Mesothelial cell of epicardium (in vitro differentiated cells): ENCODE measurements around the gene TNNI3K. TPM values are rescaled to one million over a fixed set of nuclear protein-coding genes. Genes with fewer than 3 reads are reported as not detected.

ENCODE experiments used
- DNase-seq, 2 experiments: peaks; one replicate each; pipeline ENCODE4 v3.0.0; 2021; ENCODE audit warnings: low spot score in 2 of 2; ENCODE audit not compliant: unreplicated experiment in 2 of 2
- H3K27ac Mint-ChIP-seq: 2 replicates; pipeline ENCODE4 v1.8.0; 2021; ENCODE audit warnings: mixed read lengths
- H3K27me3 Mint-ChIP-seq: 2 replicates; pipeline ENCODE4 v1.8.0; 2021; ENCODE audit warnings: low read depth, mixed read lengths
- H3K36me3 Mint-ChIP-seq: 2 replicates; pipeline ENCODE4 v1.8.0; 2021; ENCODE audit warnings: mixed read lengths
- H3K4me1 Mint-ChIP-seq: 2 replicates; pipeline ENCODE4 v1.8.0; 2021; ENCODE audit warnings: mixed read lengths
- H3K4me3 Mint-ChIP-seq: 2 replicates; pipeline ENCODE4 v1.8.0; 2021; ENCODE audit warnings: mild to moderate bottlenecking, moderate library complexity, mixed read lengths
- H3K9me3 Mint-ChIP-seq: 2 replicates; pipeline ENCODE4 v1.8.0; 2021; ENCODE audit warnings: mixed read lengths
- total RNA-seq: library from RNA; stranded (reverse); gene quantifications from 3 replicates; pipeline ENCODE4 v1.2.1, GENCODE V29; 2021
- TF ChIP-seq, protein P1 (sequence below): fragments of 200-600 bp; sonication (generic); IDR thresholded peaks from one replicate; pipeline ENCODE4 v1.5.0; 2021; ENCODE audit warnings: antibody characterized with exemption; ENCODE audit not compliant: unreplicated experiment

TNNI3K gene
- total RNA-seq, 1 donor from 2014 or later, result 1.5 TPM

DNA sequence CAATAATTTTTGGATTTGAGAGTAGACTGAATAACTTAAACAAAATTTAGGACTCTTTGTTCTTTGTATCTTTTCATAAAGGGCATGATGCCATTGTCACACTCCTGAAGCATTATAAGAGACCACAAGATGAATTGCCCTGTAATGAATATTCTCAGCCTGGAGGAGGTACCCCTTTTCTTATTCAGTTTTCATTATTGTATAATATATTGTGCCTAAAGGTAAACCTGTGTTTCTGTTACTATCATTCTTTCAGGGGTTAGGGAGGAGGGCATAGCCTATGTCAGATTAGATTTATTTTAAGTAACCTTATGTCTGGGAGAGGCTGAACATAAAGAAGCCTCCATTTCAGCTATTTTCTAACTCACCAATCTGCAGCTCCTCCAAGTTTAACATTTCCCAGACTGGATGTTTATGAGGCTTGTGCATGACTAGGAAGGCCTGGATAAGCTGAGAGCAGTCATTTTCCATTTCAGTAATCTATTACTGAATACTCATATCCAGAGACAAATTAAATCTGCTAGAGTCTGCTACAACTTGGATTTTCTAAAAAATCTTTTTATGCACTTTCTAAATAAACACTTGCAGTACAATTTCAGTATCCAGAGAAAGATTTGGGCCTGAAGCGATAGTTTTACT, 132.1 kb downstream of the TNNI3K start:
- H3K36me3 Mint-ChIP-seq, result no peaks in the 10 kb centered on the region
- no peak overlapping the region for H3K4me3 Mint-ChIP-seq
- DNase-seq, result no peak
- peaks cover 6% of the 10 kb centered on the region for H3K4me1 Mint-ChIP-seq
- peaks cover 7% of the 10 kb centered on the region for H3K9me3 Mint-ChIP-seq
- TF ChIP-seq, protein P1, sequence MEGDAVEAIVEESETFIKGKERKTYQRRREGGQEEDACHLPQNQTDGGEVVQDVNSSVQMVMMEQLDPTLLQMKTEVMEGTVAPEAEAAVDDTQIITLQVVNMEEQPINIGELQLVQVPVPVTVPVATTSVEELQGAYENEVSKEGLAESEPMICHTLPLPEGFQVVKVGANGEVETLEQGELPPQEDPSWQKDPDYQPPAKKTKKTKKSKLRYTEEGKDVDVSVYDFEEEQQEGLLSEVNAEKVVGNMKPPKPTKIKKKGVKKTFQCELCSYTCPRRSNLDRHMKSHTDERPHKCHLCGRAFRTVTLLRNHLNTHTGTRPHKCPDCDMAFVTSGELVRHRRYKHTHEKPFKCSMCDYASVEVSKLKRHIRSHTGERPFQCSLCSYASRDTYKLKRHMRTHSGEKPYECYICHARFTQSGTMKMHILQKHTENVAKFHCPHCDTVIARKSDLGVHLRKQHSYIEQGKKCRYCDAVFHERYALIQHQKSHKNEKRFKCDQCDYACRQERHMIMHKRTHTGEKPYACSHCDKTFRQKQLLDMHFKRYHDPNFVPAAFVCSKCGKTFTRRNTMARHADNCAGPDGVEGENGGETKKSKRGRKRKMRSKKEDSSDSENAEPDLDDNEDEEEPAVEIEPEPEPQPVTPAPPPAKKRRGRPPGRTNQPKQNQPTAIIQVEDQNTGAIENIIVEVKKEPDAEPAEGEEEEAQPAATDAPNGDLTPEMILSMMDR, result no peak
- no peaks in the 10 kb centered on the region for H3K27me3 Mint-ChIP-seq
- no peak overlapping the region for H3K27ac Mint-ChIP-seq

- no peaks in the 10 kb centered on the region for H3K27me3 Mint-ChIP-seq
- no peak overlapping the region for H3K27ac Mint-ChIP-seq
- no peaks in the 10 kb centered on the region for H3K36me3 Mint-ChIP-seq
- TF ChIP-seq, protein P1, result no peak
- no peak for DNase-seq
- H3K9me3 Mint-ChIP-seq, result peaks cover 7% of the 10 kb centered on the region
- H3K4me1 Mint-ChIP-seq, result peaks cover 6% of the 10 kb centered on the region
- no peak overlapping the region for H3K4me3 Mint-ChIP-seq
These were observed 133.1 kb downstream of the TNNI3K start for GRCh38 chr1:74368335-74368734.

- no peak for DNase-seq
- Mint-ChIP-seq H3K36me3 (no peaks in the 10 kb centered on the region), H3K27me3 (no peaks in the 10 kb centered on the region), H3K27ac (no peak overlapping the region), H3K4me1 (peaks cover 9% of the 10 kb centered on the region), H3K9me3 (no peaks in the 10 kb centered on the region), H3K4me3 (no peak overlapping the region)
- TF ChIP-seq, protein P1, result no peak
These were observed 140.2 kb downstream of the TNNI3K start for GRCh38 chr1:74375376-74375775.

GRCh38 chr1:74380252-74380651, 145.1 kb downstream of the TNNI3K start:
- peaks cover 12% of the 10 kb centered on the region for H3K4me1 Mint-ChIP-seq
- no peak overlapping the region for H3K4me3 Mint-ChIP-seq
- no peak for DNase-seq
- no peak overlapping the region for H3K27ac Mint-ChIP-seq
- TF ChIP-seq, protein P1, result no peak
- no peaks in the 10 kb centered on the region for H3K36me3 Mint-ChIP-seq
- H3K9me3 Mint-ChIP-seq, result peaks cover 1% of the 10 kb centered on the region
- H3K27me3 Mint-ChIP-seq, result peaks cover 2% of the 10 kb centered on the region

DNA sequence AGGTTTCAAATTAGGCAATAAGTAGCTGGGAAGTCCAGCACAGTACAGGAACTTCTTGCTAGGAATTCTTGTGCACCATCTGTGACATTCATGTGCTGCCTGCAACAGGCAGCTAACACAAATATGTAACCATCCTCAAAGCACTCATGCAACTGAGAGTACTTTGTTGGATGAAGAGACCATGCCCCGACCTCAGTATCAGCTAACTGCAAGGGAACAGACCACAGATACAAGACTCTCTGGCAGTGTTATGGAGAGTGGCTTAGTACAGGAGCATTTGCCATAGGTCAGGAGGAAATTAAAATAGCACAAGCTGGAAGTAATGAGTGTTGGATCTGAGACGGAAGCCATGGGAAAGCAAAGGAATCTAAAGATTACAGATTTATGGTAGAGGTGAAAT, 153.7 kb downstream of the TNNI3K start:
- Mint-ChIP-seq H3K4me1 (peaks cover 13% of the 10 kb centered on the region), H3K4me3 (no peak overlapping the region), H3K27ac (no peak overlapping the region), H3K9me3 (peaks cover 8% of the 10 kb centered on the region), H3K36me3 (no peaks in the 10 kb centered on the region), H3K27me3 (peaks cover 8% of the 10 kb centered on the region)
- no peak for DNase-seq
- TF ChIP-seq, protein P1, result no peak
